IMR-90 (cell line): ENCODE measurements around the gene ABCC3. TPM values are rescaled to one million over a fixed set of nuclear protein-coding genes. Genes with fewer than 3 reads are reported as not detected.

Experiments used
- ATAC-seq: fragments of 200-7000 bp; cut with Tn5 transposase; 2 replicates; pipeline ENCODE4 v1.9.1; 2020; ENCODE audit warnings: low read depth, mild to moderate bottlenecking, moderate library complexity
- BruUV-seq: library from RNA; stranded (reverse); fragments of 400-500 nt; replicated peaks from 2 replicates; lab custom pipeline; 2021; lab: Mats Ljungman, UMichigan
- CTCF ChIA-PET: fragments of 300-600 bp; formaldehyde crosslinking; extraction: SDS; loops from one replicate; lab custom pipeline; 2021; ENCODE audit warnings: antibody characterized with exemption; lab: Yijun Ruan, JAX
- POLR2A ChIA-PET: fragments of 300-600 bp; sonication (Branson Sonifier 250); formaldehyde crosslinking; loops from one replicate; lab custom pipeline; 2022; ENCODE audit warnings: antibody characterized with exemption; ENCODE audit not compliant: unreplicated experiment; lab: Charles Lee
- DNase-seq: peaks from one replicate; pipeline ENCODE4 v3.0.0; 2013
- H2AFZ ChIP-seq: replicated peaks from 2 replicates; pipeline ENCODE3; 2013; ENCODE audit warnings: low read length, mild to moderate bottlenecking; ENCODE audit not compliant: poor library complexity
- H2AK5ac ChIP-seq: 2 replicates; pipeline ENCODE4 v1.6.1; 2013; ENCODE audit warnings: low read depth, low read length, inconsistent platforms
- H2AK9ac ChIP-seq: replicated peaks from 2 replicates; pipeline ENCODE3; 2013; ENCODE audit warnings: mild to moderate bottlenecking, low read depth, low read length, moderate library complexity; ENCODE audit not compliant: poor library complexity
- H2BK120ac ChIP-seq: 2 replicates; pipeline ENCODE4 v1.6.1; 2013; ENCODE audit warnings: low read depth, low read length, inconsistent platforms
- H2BK15ac ChIP-seq: 3 replicates; pipeline ENCODE4 v1.6.1; 2013; ENCODE audit warnings: low read depth, low read length, inconsistent platforms
- H2BK20ac ChIP-seq: 2 replicates; pipeline ENCODE4 v1.6.1; 2013; ENCODE audit warnings: low read depth, mild to moderate bottlenecking, inconsistent platforms, low read length, moderate library complexity
- H2BK5ac ChIP-seq: 2 replicates; pipeline ENCODE4 v1.6.1; 2013; ENCODE audit warnings: mild to moderate bottlenecking, low read depth, low read length, inconsistent platforms; ENCODE audit not compliant: poor library complexity, severe bottlenecking
- H3K14ac ChIP-seq: replicated peaks from 2 replicates; pipeline ENCODE4 v1.6.1; 2013; ENCODE audit warnings: low read depth, low read length, inconsistent platforms
- H3K18ac ChIP-seq: 2 replicates; pipeline ENCODE4 v1.6.1; 2013; ENCODE audit warnings: low read depth, low read length, control low read depth
- H3K23ac ChIP-seq: 2 replicates; pipeline ENCODE4 v1.6.1; 2013; ENCODE audit warnings: low read depth, low read length, inconsistent platforms
- H3K27ac ChIP-seq: 2 replicates; pipeline ENCODE4 v1.5.1; 2013; ENCODE audit warnings: mild to moderate bottlenecking, control low read depth, low read length; ENCODE audit not compliant: insufficient read depth
- H3K27me3 ChIP-seq: 2 replicates; pipeline ENCODE4 v1.6.1; 2013; ENCODE audit warnings: low read length; ENCODE audit not compliant: control insufficient read depth, insufficient read depth
- H3K36me3 ChIP-seq: 2 replicates; pipeline ENCODE4 v1.6.1; 2013; ENCODE audit warnings: low read length, mixed read lengths; ENCODE audit not compliant: control insufficient read depth, insufficient read depth
- H3K4ac ChIP-seq: 2 replicates; pipeline ENCODE4 v1.6.1; 2013; ENCODE audit warnings: low read depth, low read length, inconsistent platforms
- H3K4me1 ChIP-seq: 2 replicates; pipeline ENCODE4 v1.6.1; 2013; ENCODE audit warnings: low read length, mixed read lengths; ENCODE audit not compliant: control insufficient read depth, insufficient read depth
- H3K4me2 ChIP-seq: 2 replicates; pipeline ENCODE4 v1.6.1; 2013; ENCODE audit warnings: low read depth, mild to moderate bottlenecking, control low read depth, low read length, moderate library complexity
- H3K4me3 ChIP-seq: 2 replicates; pipeline ENCODE4 v1.5.1; 2013; ENCODE audit warnings: low read depth, mild to moderate bottlenecking, control low read depth, low read length, moderate library complexity; ENCODE audit not compliant: insufficient read depth
- H3K56ac ChIP-seq: 2 replicates; pipeline ENCODE4 v1.6.1; 2013; ENCODE audit warnings: low read length, inconsistent platforms; ENCODE audit not compliant: insufficient read depth; ENCODE audit errors: extremely low read depth
- H3K79me1 ChIP-seq, 2 experiments: 2 replicates each; pipeline ENCODE4 v1.6.1; 2013; ENCODE audit warnings: low read length in 2 of 2, inconsistent platforms in 1 of 2, low read depth in 1 of 2
- H3K9ac ChIP-seq: 2 replicates; pipeline ENCODE4 v1.6.1; 2013; ENCODE audit warnings: low read depth, low read length, control low read depth
- H3K9me1 ChIP-seq: 2 replicates; pipeline ENCODE4 v1.6.1; 2013; ENCODE audit warnings: low read length, inconsistent platforms; ENCODE audit not compliant: insufficient read depth
- H3K9me3 ChIP-seq: 2 replicates; pipeline ENCODE4 v1.6.1; 2013; ENCODE audit warnings: low read length; ENCODE audit not compliant: control insufficient read depth, insufficient read depth
- H4K20me1 ChIP-seq: 2 replicates; pipeline ENCODE4 v1.6.1; 2013; ENCODE audit warnings: low read length, inconsistent platforms; ENCODE audit not compliant: insufficient read depth
- H4K5ac ChIP-seq: 2 replicates; pipeline ENCODE4 v1.6.1; 2013; ENCODE audit warnings: mild to moderate bottlenecking, low read depth, low read length, control low read depth
- H4K8ac ChIP-seq, 2 experiments: 2 replicates each; pipeline ENCODE4 v1.6.1; 2013; ENCODE audit warnings: low read depth in 2 of 2, low read length in 2 of 2, control low read depth in 1 of 2, inconsistent platforms in 1 of 2
- H4K91ac ChIP-seq: 2 replicates; pipeline ENCODE4 v1.6.1; 2013; ENCODE audit warnings: low read depth, low read length, inconsistent platforms; ENCODE audit not compliant: insufficient read depth
- BHLHE40 ChIP-seq: fragments of 150-350 bp; IDR thresholded peaks from 2 replicates; pipeline ENCODE4 v1.6.1; 2016; ENCODE audit warnings: mild to moderate bottlenecking, low read depth, low read length
- CEBPB ChIP-seq: IDR thresholded peaks from 2 replicates; pipeline ENCODE4 v1.6.1; 2012; ENCODE audit warnings: low read depth, low read length, improper control_type of control experiment
- CHD1 ChIP-seq: IDR thresholded peaks from 2 replicates; pipeline ENCODE4 v1.6.1; 2012; ENCODE audit warnings: low read depth, low read length, improper control_type of control experiment
- RAD21 ChIP-seq: IDR thresholded peaks from 2 replicates; pipeline ENCODE4 v1.6.1; 2012; ENCODE audit warnings: low read length, improper control_type of control experiment
- WGBS, 2 experiments: methylation state at CpG; one replicate each; pipeline versions ENCODE4 v1.1.5 to v1.1.7; 2013; ENCODE audit warnings: missing lambda C conversion rate in 2 of 2; ENCODE audit not compliant: insufficient read length in 1 of 2; ENCODE audit errors: extremely low coverage in 2 of 2; 5-methylcytosine and 5-hydroxymethylcytosine counted together
- dilution Hi-C: fragments of 300-500 bp; cut with HindIII; formaldehyde crosslinking; loops from one replicate; pipeline ENCODE4 v1.14.3; 2018; ENCODE audit warnings: low sequenced_read_pairs; ENCODE audit not compliant: unreplicated experiment
- in situ Hi-C: fragments of 300-500 bp; cut with MboI; formaldehyde crosslinking; loops from 3 replicates; pipeline ENCODE4 v1.14.3; 2019; ENCODE audit warnings: low sequenced_read_pairs, inconsistent platforms, mixed read lengths
- intact Hi-C: fragments of 100-400 bp; cut with micrococcal nuclease; formaldehyde crosslinking; loops from 2 replicates; pipeline ENCODE4 v1.10.0; 2022
- microRNA-seq, 2 experiments: library from miRNA; stranded (forward) in 1 of 2; unstranded in 1 of 2; fragments of 10-50 nt in 1 of 2; fragments of <30 nt in 1 of 2; gene quantifications in 1 of 2; microRNA quantifications in 1 of 2; one replicate each; pipeline versions ENCODE3 to v1.1.0; 2013 to 2020; ENCODE audit not compliant: insufficient read depth in 1 of 2, insufficient read length in 1 of 2, unreplicated experiment in 1 of 2
- polyA plus RNA-seq, 3 experiments: library from polyadenylated mRNA; depleted of rRNA; stranded (reverse); fragments of >200 nt; gene quantifications; 2 replicates each; pipeline ENCODE4 v1.2.3, GENCODE V29; 2012; ENCODE audit warnings: low replicate concordance in 1 of 3
- small RNA-seq, 5 experiments: library from RNA; depleted of rRNA; stranded (forward); fragments of <200 nt; gene quantifications; one replicate each; pipeline ENCODE3, GENCODE V24; 2012
- total RNA-seq: library from RNA; depleted of rRNA; stranded (reverse); fragments of >200 nt; gene quantifications from 2 replicates; pipeline ENCODE4 v1.2.3, GENCODE V29; 2012; rRNA removed

Gene ABCC3
- total and polyA plus RNA-seq, 2 of the 4 experiments (the other 2 are of a cell fraction) = 3.2 to 6.6 TPM

DNA sequence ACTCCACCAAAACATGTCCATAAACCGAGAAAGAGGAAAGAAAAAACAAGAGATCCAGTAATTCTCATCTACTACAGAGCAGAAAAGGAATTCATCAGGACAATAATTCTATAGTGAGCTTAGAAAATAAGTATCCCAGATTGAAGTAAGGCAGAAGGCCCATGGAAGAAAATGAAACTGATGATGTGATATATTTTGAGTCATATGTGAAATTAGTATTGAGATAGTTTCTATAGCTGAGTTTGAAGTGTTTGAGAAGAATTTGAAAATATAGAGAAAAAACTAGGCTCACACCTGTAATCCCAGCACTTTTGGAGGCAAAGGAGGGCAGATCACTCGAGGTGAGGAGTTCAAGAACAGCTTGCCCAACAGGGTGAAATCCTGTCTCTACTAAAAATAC is 104.4 kb downstream of the ABCC3 start:
- H2BK120ac ChIP-seq = no peak overlapping the region
- no CpG with 5 or more reads among the region's 2 CpGs for WGBS, 2 experiments
- H2AK5ac ChIP-seq = no peak overlapping the region
- CTCF ChIA-PET = no interaction called here
- H3K9me1 ChIP-seq = peaks cover 9% of the 10 kb centered on the region
- H4K91ac ChIP-seq = no peak overlapping the region
- H3K9ac ChIP-seq = no peak overlapping the region
- no peak overlapping the region for H2BK15ac ChIP-seq
- H3K36me3 ChIP-seq = peaks cover 29% of the 10 kb centered on the region
- ATAC-seq = no peak
- H3K56ac ChIP-seq = no peak overlapping the region
- H3K4me1 ChIP-seq = peaks cover 3% of the 10 kb centered on the region; the same call in 1 of the 2 replicates
- H3K27me3 ChIP-seq = no peaks in the 10 kb centered on the region
- H2AFZ ChIP-seq = no peak overlapping the region
- H3K4ac ChIP-seq = no peak overlapping the region
- no peak for DNase-seq
- H4K5ac ChIP-seq = no peak overlapping the region
- BruUV-seq = no TSS peak
- H3K14ac ChIP-seq = no peak overlapping the region
- no peak overlapping the region for H3K18ac ChIP-seq
- no peak overlapping the region for H3K27ac ChIP-seq
- intact Hi-C loops = no loop called here
- peaks cover 33 to 59% of the 10 kb centered on the region in 2 experiments for H3K79me1 ChIP-seq
- peaks cover 42% of the 10 kb centered on the region for H4K20me1 ChIP-seq
- POLR2A ChIA-PET = no interaction called here
- in situ Hi-C loops = no loop called here
- no peak overlapping the region for H3K4me3 ChIP-seq
- no peak overlapping the region for H4K8ac ChIP-seq
- TF ChIP-seq BHLHE40 = no peak
- no peak for TF ChIP-seq RAD21
- no peak for TF ChIP-seq CEBPB
- no peak for TF ChIP-seq CHD1
- H3K4me2 ChIP-seq = no peak overlapping the region
- H2AK9ac ChIP-seq = no peak overlapping the region
- dilution Hi-C loops = no loop called here
- H3K23ac ChIP-seq = no peak overlapping the region
- no peak overlapping the region for H2BK5ac ChIP-seq
- H2BK20ac ChIP-seq = no peak overlapping the region
- H3K9me3 ChIP-seq = no peaks in the 10 kb centered on the region

Small RNAs within 50 kb of the gene (microRNA-seq; reads per million reads assigned to microRNA genes)
- gene RF00019 (ENCODE audit: insufficient read depth, insufficient read length) = not detected

Small RNAs within 50 kb of the gene (small RNA-seq; reads per million reads assigned to genes)
- gene RF00019 = 0 reads per million in 5 experiments

Other genes with a start within 250 kb of the ABCC3 start
- gene LRRC59, start 237.4 kb upstream of the ABCC3 start, total RNA-seq = 233 and 241 TPM in 2 replicates
- gene LRRC59, start 237.4 kb upstream of the ABCC3 start, polyA plus RNA-seq (2012; rRNA removed) = 134 and 139 TPM in 2 replicates
- 15.0 and 18.5 TPM in 2 replicates for gene ACSF2, start 208.7 kb upstream of the ABCC3 start, total RNA-seq
- 26.8 and 27.2 TPM in 2 replicates for gene ACSF2, start 208.7 kb upstream of the ABCC3 start, polyA plus RNA-seq (2012; rRNA removed)
- gene CHAD, start 166.0 kb upstream of the ABCC3 start, total RNA-seq = not detected in 2 replicates
- gene CHAD, start 166.0 kb upstream of the ABCC3 start, polyA plus RNA-seq (2012; rRNA removed) = 0.03 TPM in 1 of 2 replicates, not detected in the other
- 10.0 and 10.8 TPM in 2 replicates for gene RSAD1, start 156.0 kb upstream of the ABCC3 start, total RNA-seq
- gene RSAD1, start 156.0 kb upstream of the ABCC3 start, polyA plus RNA-seq (2012; rRNA removed) = 16.6 and 19.2 TPM in 2 replicates
- under 0.01 and 0.18 TPM in 2 replicates for gene MYCBPAP, start 126.4 kb upstream of the ABCC3 start, total RNA-seq
- 0.17 and 0.30 TPM in 2 replicates for gene MYCBPAP, start 126.4 kb upstream of the ABCC3 start, polyA plus RNA-seq (2012; rRNA removed)
- gene EPN3, start 102.1 kb upstream of the ABCC3 start, total RNA-seq = not detected in 2 replicates
- gene EPN3, start 102.1 kb upstream of the ABCC3 start, polyA plus RNA-seq (2012; rRNA removed) = 0.09 TPM in 1 of 2 replicates, not detected in the other
- gene SPATA20, start 87.7 kb upstream of the ABCC3 start, total RNA-seq = 15.6 and 17.0 TPM in 2 replicates
- 31.9 and 35.0 TPM in 2 replicates for gene SPATA20, start 87.7 kb upstream of the ABCC3 start, polyA plus RNA-seq (2012; rRNA removed)
- under 0.01 TPM in 1 of 2 replicates, not detected in the other for gene CACNA1G, start 74.2 kb upstream of the ABCC3 start, total RNA-seq
- gene CACNA1G, start 74.2 kb upstream of the ABCC3 start, polyA plus RNA-seq (2012; rRNA removed) = 0.03 TPM in 2 replicates
- 35.8 and 38.9 TPM in 2 replicates for gene ANKRD40, start 73.0 kb downstream of the ABCC3 start, total RNA-seq
- 23.4 and 23.5 TPM in 2 replicates for gene ANKRD40, start 73.0 kb downstream of the ABCC3 start, polyA plus RNA-seq (2012; rRNA removed)
- 17.7 and 20.0 TPM in 2 replicates for gene LUC7L3, start 84.7 kb downstream of the ABCC3 start, total RNA-seq
- gene LUC7L3, start 84.7 kb downstream of the ABCC3 start, polyA plus RNA-seq (2012; rRNA removed) = 44.7 and 47.5 TPM in 2 replicates
- gene ANKRD40CL, start 132.6 kb downstream of the ABCC3 start, total RNA-seq = not detected in 2 replicates
- not detected in 2 replicates for gene ANKRD40CL, start 132.6 kb downstream of the ABCC3 start, polyA plus RNA-seq (2012; rRNA removed)
- gene WFIKKN2, start 200.7 kb downstream of the ABCC3 start, total RNA-seq = not detected in 2 replicates
- 0.02 and 0.04 TPM in 2 replicates for gene WFIKKN2, start 200.7 kb downstream of the ABCC3 start, polyA plus RNA-seq (2012; rRNA removed)
- 4.3 and 6.1 TPM in 2 replicates for gene TOB1, start 231.5 kb downstream of the ABCC3 start, total RNA-seq
- gene TOB1, start 231.5 kb downstream of the ABCC3 start, polyA plus RNA-seq (2012; rRNA removed) = 9.0 and 9.2 TPM in 2 replicates